ENCODE measurements around the gene PRPSAP2.

DNA sequence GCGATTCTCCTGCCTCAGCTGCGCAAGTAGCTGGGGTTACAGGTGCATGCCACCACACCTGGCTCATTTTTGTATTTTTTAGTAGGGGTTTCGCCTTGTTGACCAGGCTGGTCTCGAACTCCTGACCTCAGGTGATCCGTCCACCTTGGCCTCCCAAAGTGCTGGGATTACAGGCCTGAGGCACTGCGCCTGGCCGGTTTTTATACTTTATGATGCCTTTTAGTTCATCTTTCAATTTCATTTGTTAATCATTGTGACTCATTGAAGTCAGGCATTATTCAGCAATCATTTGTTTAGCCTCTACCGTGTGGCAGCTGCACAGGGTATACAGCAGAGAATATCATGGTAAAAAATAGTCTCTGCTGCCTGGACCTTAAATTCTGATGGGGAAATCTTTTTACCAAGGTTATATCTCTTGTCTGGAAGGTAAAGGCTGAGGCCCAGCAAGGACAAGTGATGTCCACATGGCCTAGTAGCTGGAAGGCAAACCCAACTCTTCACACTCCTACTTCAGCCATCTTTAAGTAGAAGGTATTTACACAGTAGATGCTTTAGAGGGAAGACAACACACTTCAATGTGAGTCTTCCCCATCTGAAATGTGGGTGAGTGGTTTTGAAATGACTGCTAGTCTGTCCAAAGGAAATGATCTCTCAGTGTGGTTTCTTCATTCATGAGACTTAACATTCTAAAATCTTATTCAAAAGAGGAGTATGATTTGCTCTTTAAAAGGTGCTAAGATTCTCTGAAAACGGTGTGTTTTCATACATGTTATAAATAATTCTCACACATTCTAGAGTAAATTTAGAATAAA is 2.4 kb downstream of the PRPSAP2 start:
- TF ChIP-seq, protein P1, sequence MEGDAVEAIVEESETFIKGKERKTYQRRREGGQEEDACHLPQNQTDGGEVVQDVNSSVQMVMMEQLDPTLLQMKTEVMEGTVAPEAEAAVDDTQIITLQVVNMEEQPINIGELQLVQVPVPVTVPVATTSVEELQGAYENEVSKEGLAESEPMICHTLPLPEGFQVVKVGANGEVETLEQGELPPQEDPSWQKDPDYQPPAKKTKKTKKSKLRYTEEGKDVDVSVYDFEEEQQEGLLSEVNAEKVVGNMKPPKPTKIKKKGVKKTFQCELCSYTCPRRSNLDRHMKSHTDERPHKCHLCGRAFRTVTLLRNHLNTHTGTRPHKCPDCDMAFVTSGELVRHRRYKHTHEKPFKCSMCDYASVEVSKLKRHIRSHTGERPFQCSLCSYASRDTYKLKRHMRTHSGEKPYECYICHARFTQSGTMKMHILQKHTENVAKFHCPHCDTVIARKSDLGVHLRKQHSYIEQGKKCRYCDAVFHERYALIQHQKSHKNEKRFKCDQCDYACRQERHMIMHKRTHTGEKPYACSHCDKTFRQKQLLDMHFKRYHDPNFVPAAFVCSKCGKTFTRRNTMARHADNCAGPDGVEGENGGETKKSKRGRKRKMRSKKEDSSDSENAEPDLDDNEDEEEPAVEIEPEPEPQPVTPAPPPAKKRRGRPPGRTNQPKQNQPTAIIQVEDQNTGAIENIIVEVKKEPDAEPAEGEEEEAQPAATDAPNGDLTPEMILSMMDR (IDR thresholded peaks at IDR 0.05): no peak
- no peak for TF ChIP-seq EZH2 (IDR thresholded peaks at IDR 0.05; ENCODE audit: borderline replicate concordance, insufficient read depth, low read depth, low read length, poor library complexity, severe bottlenecking)

Data from B cell (primary cell).